H9 (cell line): Measurements from ENCODE around the gene ANKRD16. TPM values are rescaled to one million over a fixed set of nuclear protein-coding genes. Genes with fewer than 3 reads are reported as not detected.
"Not testable (repeated sequence)": the region's sequence is repeated elsewhere in the genome, so short reads cannot be mapped to it uniquely, and the experiment has no call there.

Source experiments
- DNase-seq: peaks from one replicate; pipeline ENCODE4 v3.0.0-alpha.2; 2017
- H2AFZ ChIP-seq: one replicate; pipeline ENCODE4 v1.6.1; 2013; ENCODE audit warnings: mild to moderate bottlenecking, low read length, control low read depth, moderate library complexity
- H2AK5ac ChIP-seq: 2 replicates; pipeline ENCODE4 v1.6.1; 2013; ENCODE audit warnings: low read length, control low read depth, mixed read lengths; ENCODE audit not compliant: insufficient read length
- H2BK120ac ChIP-seq: one replicate; pipeline ENCODE4 v1.6.1; 2013; ENCODE audit warnings: low read depth, mild to moderate bottlenecking, low read length, control low read depth, inconsistent platforms; ENCODE audit not compliant: poor library complexity, severe bottlenecking
- H2BK12ac ChIP-seq: 2 replicates; pipeline ENCODE4 v1.6.1; 2013; ENCODE audit warnings: low read length, control low read depth, mixed read lengths, low read depth; ENCODE audit not compliant: insufficient read length
- H2BK15ac ChIP-seq: 2 replicates; pipeline ENCODE4 v1.6.1; 2013; ENCODE audit warnings: low read depth, low read length, control low read depth
- H2BK20ac ChIP-seq: one replicate; pipeline ENCODE4 v1.6.1; 2013; ENCODE audit warnings: low read depth, mild to moderate bottlenecking, low read length, control low read depth, inconsistent platforms; ENCODE audit not compliant: poor library complexity, severe bottlenecking
- H2BK5ac ChIP-seq: 2 replicates; pipeline ENCODE4 v1.6.1; 2013; ENCODE audit warnings: low read length, control low read depth, mixed read lengths; ENCODE audit not compliant: insufficient read length
- H3K14ac ChIP-seq: 2 replicates; pipeline ENCODE4 v1.6.1; 2013; ENCODE audit warnings: low read length, control low read depth; ENCODE audit not compliant: insufficient read depth
- H3K18ac ChIP-seq: 2 replicates; pipeline ENCODE4 v1.6.1; 2013; ENCODE audit warnings: low read depth, mild to moderate bottlenecking, mixed read lengths, low read length, control low read depth; ENCODE audit not compliant: insufficient read length
- H3K23ac ChIP-seq: 2 replicates; pipeline ENCODE4 v1.6.1; 2013; ENCODE audit warnings: low read length, control low read depth, mixed read lengths, low read depth; ENCODE audit not compliant: insufficient read length
- H3K23me2 ChIP-seq: 2 replicates; pipeline ENCODE4 v1.6.1; 2013; ENCODE audit warnings: low read depth, mild to moderate bottlenecking, mixed read lengths, low read length, control low read depth; ENCODE audit not compliant: insufficient read length, poor library complexity, severe bottlenecking
- H3K27ac ChIP-seq: 2 replicates; pipeline ENCODE4 v1.5.1; 2013; ENCODE audit warnings: low read length, control low read depth, mixed read lengths, low read depth; ENCODE audit not compliant: insufficient read length
- H3K27me3 ChIP-seq: 2 replicates; pipeline ENCODE4 v1.6.1; 2013; ENCODE audit warnings: low read length, control low read depth, inconsistent platforms; ENCODE audit not compliant: insufficient read depth
- H3K4ac ChIP-seq: 2 replicates; pipeline ENCODE4 v1.6.1; 2013; ENCODE audit warnings: low read depth, mild to moderate bottlenecking, control low read depth, inconsistent platforms, low read length, moderate library complexity
- H3K4me1 ChIP-seq: 2 replicates; pipeline ENCODE4 v1.6.1; 2013; ENCODE audit warnings: low read length, control low read depth, inconsistent platforms; ENCODE audit not compliant: insufficient read depth
- H3K4me2 ChIP-seq: 2 replicates; pipeline ENCODE4 v1.6.1; 2013; ENCODE audit warnings: low read length, control low read depth, mixed read lengths; ENCODE audit not compliant: insufficient read length, insufficient read depth
- H3K56ac ChIP-seq: 2 replicates; pipeline ENCODE4 v1.6.1; 2013; ENCODE audit warnings: low read depth, mild to moderate bottlenecking, mixed read lengths, low read length, control low read depth; ENCODE audit not compliant: insufficient read length
- H3K79me1 ChIP-seq: 2 replicates; pipeline ENCODE4 v1.6.1; 2013; ENCODE audit warnings: low read depth, mild to moderate bottlenecking, moderate library complexity, low read length, control low read depth, inconsistent platforms; ENCODE audit not compliant: insufficient read depth, poor library complexity, severe bottlenecking
- H3K79me2 ChIP-seq: 2 replicates; pipeline ENCODE4 v1.6.1; 2013; ENCODE audit warnings: low read length, control low read depth, inconsistent platforms; ENCODE audit not compliant: insufficient read depth
- H3K9ac ChIP-seq: 2 replicates; pipeline ENCODE4 v1.6.1; 2013; ENCODE audit warnings: low read length, control low read depth, mixed read lengths; ENCODE audit not compliant: insufficient read length; ENCODE audit errors: extremely low read depth
- H3K9me3 ChIP-seq: one replicate; pipeline ENCODE4 v1.6.1; 2013; ENCODE audit warnings: low read depth, low read length, inconsistent platforms; ENCODE audit not compliant: control insufficient read depth
- H3T11ph ChIP-seq: one replicate; pipeline ENCODE4 v1.6.1; 2013; ENCODE audit warnings: mild to moderate bottlenecking, low read length, control low read depth, inconsistent platforms
- H4K20me1 ChIP-seq: one replicate; pipeline ENCODE4 v1.6.1; 2013; ENCODE audit not compliant: control insufficient read depth, insufficient read length, insufficient read depth
- H4K5ac ChIP-seq: 2 replicates; pipeline ENCODE4 v1.6.1; 2013; ENCODE audit warnings: low read depth, mild to moderate bottlenecking, mixed read lengths, low read length, control low read depth; ENCODE audit not compliant: insufficient read length
- H4K8ac ChIP-seq: replicated peaks from 2 replicates; pipeline ENCODE4 v1.6.1; 2013; ENCODE audit warnings: low read length, control low read depth, mixed read lengths, low read depth; ENCODE audit not compliant: insufficient read length
- H4K91ac ChIP-seq: 2 replicates; pipeline ENCODE4 v1.6.1; 2013; ENCODE audit warnings: low read depth, mild to moderate bottlenecking, moderate library complexity, mixed read lengths, low read length, control low read depth; ENCODE audit not compliant: insufficient read length
- H3K27ac Mint-ChIP-seq, 3 experiments: 2 replicates in 2 of 3; 3 replicates in 1 of 3; pipeline ENCODE4 v1.8.0; 2020 to 2021; ENCODE audit warnings: mixed read lengths in 3 of 3, mild to moderate bottlenecking in 1 of 3, moderate library complexity in 1 of 3
- H3K27me3 Mint-ChIP-seq: 2 replicates; pipeline ENCODE4 v1.8.0; 2021; ENCODE audit warnings: low read depth, mild to moderate bottlenecking, moderate library complexity, mixed read lengths
- H3K36me3 Mint-ChIP-seq, 3 experiments: 2 replicates in 2 of 3; 3 replicates in 1 of 3; pipeline ENCODE4 v1.8.0; 2020 to 2021; ENCODE audit warnings: low read depth in 3 of 3, mixed read lengths in 3 of 3; ENCODE audit not compliant: insufficient read depth in 1 of 3
- H3K4me1 Mint-ChIP-seq, 2 experiments: 2 replicates each; pipeline ENCODE4 v1.8.0; 2020; ENCODE audit warnings: mixed read lengths in 2 of 2
- H3K4me3 Mint-ChIP-seq, 2 experiments: 2 replicates in 1 of 2; 3 replicates in 1 of 2; pipeline ENCODE4 v1.8.0; 2020 to 2021; ENCODE audit warnings: mild to moderate bottlenecking in 2 of 2, mixed read lengths in 2 of 2, moderate library complexity in 1 of 2
- H3K9me3 Mint-ChIP-seq, 2 experiments: 2 replicates in 1 of 2; 3 replicates in 1 of 2; pipeline ENCODE4 v1.8.0; 2020; ENCODE audit warnings: mild to moderate bottlenecking in 2 of 2, mixed read lengths in 2 of 2, moderate library complexity in 1 of 2
- CTCF ChIP-seq: fragments of 200-600 bp; sonication (generic); conservative IDR thresholded peaks from 3 replicates; pipeline ENCODE4 v1.8.0; 2021; ENCODE audit warnings: antibody characterized with exemption, mild to moderate bottlenecking
- WGBS: extraction: QIAGEN DNeasy Blood & Tissue Kit; methylation state at CpG from one replicate; pipeline ENCODE4 v1.1.7; 2013; ENCODE audit warnings: missing lambda C conversion rate, low lambda C conversion rate, mixed read lengths; ENCODE audit not compliant: insufficient read length; ENCODE audit errors: extremely low coverage; 5-methylcytosine and 5-hydroxymethylcytosine counted together
- total RNA-seq: library from RNA; stranded (reverse); gene quantifications from 2 replicates; pipeline ENCODE4 v1.2.1, GENCODE V29; 2021

Gene ANKRD16
- total RNA-seq, 1 experiment from 2014 or later: 11.4 TPM

- Histone ChIP-seq H3K56ac (no peak overlapping the region), H2AFZ (no peak overlapping the region), H3K79me1 (no peaks in the 10 kb centered on the region), H3K23me2 (no peaks in the 10 kb centered on the region), H2BK20ac (no peak overlapping the region), H3K23ac (no peak overlapping the region), H3K18ac (no peak overlapping the region), H3K4me2 (no peak overlapping the region), H3K4ac (no peak overlapping the region), H2AK5ac (no peak overlapping the region), H2BK5ac (no peak overlapping the region), H3K9ac (no peak overlapping the region), H4K8ac (no peak overlapping the region), H3K27me3 (no peaks in the 10 kb centered on the region), H4K5ac (no peak overlapping the region), H2BK12ac (no peak overlapping the region), H3K4me1 (no peaks in the 10 kb centered on the region), H3T11ph (no peak overlapping the region), H3K27ac (no peak overlapping the region), H3K14ac (no peak overlapping the region), H4K20me1 (no peaks in the 10 kb centered on the region), H4K91ac (no peak overlapping the region), H3K79me2 (no peaks in the 10 kb centered on the region), H2BK15ac (no peak overlapping the region), H2BK120ac (no peak overlapping the region), H3K9me3 (no peaks in the 10 kb centered on the region)
- TF ChIP-seq CTCF: no peak
- Mint-ChIP-seq H3K9me3 (no peaks in the 10 kb centered on the region), H3K4me3 (no peak overlapping the region), H3K36me3 (no peaks in the 10 kb centered on the region), H3K4me1 (no peaks in the 10 kb centered on the region), H3K27ac (no peak overlapping the region), H3K27me3 (no peaks in the 10 kb centered on the region)
- no CpG with 5 or more reads among the region's 6 CpGs for WGBS
- DNase-seq: no peak
These were observed 61.9 kb downstream of the ANKRD16 start for GRCh38 chr10:5827841-5828240.

- H3K27ac ChIP-seq, H3K79me2 ChIP-seq, H3K27me3 ChIP-seq, H3K4me1 ChIP-seq, H3K4me3 Mint-ChIP-seq, H3K23ac ChIP-seq, H3K79me1 ChIP-seq, H3K4me2 ChIP-seq, H3K56ac ChIP-seq, H3T11ph ChIP-seq, H3K27me3 Mint-ChIP-seq, H2BK12ac ChIP-seq, H3K23me2 ChIP-seq, H3K9me3 Mint-ChIP-seq, H4K20me1 ChIP-seq, H3K9ac ChIP-seq, H2AFZ ChIP-seq, DNase-seq, H2AK5ac ChIP-seq, H4K8ac ChIP-seq, H3K18ac ChIP-seq, H3K14ac ChIP-seq, H2BK15ac ChIP-seq, H2BK5ac ChIP-seq, H3K4me1 Mint-ChIP-seq, H2BK20ac ChIP-seq, H4K91ac ChIP-seq, H2BK120ac ChIP-seq, H3K4ac ChIP-seq, H3K36me3 Mint-ChIP-seq, H4K5ac ChIP-seq, H3K9me3 ChIP-seq, H3K27ac Mint-ChIP-seq: not testable (repeated sequence)
- no CpG with 5 or more reads among the region's 6 CpGs for WGBS
These were observed 63.2 kb downstream of the ANKRD16 start for GRCh38 chr10:5826511-5826910.
